ENCODE results near the gene TARM1.

- TF ChIP-seq ELK1 (IDR thresholded peaks at IDR 0.05; ENCODE audit: borderline replicate concordance, low read depth, low read length) (no peak), RAD21 (IDR thresholded peaks at IDR 0.05; ENCODE audit: low read length) (no peak), CTCF (conservative IDR thresholded peaks at IDR 0.05; ENCODE audit: low read depth, low read length) (no peak), FOS (IDR thresholded peaks at IDR 0.05; ENCODE audit: low read depth, low read length) (no peak), POLR2A (IDR thresholded peaks at IDR 0.05; ENCODE audit: low read depth, low read length) (no peak), MXI1 (IDR thresholded peaks at IDR 0.05; ENCODE audit: borderline replicate concordance, low read depth, low read length) (no peak), RFX5 (IDR thresholded peaks at IDR 0.05; ENCODE audit: low read depth, low read length) (no peak), SMC3 (IDR thresholded peaks at IDR 0.05; ENCODE audit: low read depth, low read length) (no peak), CEBPB (IDR thresholded peaks at IDR 0.05; ENCODE audit: low read depth, low read length) (no peak), NFE2L2 (IDR thresholded peaks at IDR 0.05; ENCODE audit: low read depth, low read length) (no peak), USF2 (IDR thresholded peaks at IDR 0.05; ENCODE audit: low read depth, low read length) (no peak), MAZ (IDR thresholded peaks at IDR 0.05; ENCODE audit: borderline replicate concordance, low read depth, low read length) (no peak)
Observed at GRCh38 chr19:54021363-54021762, 59.8 kb downstream of the TARM1 start.

All from IMR-90 (cell line).